Fibroblast of skin of left biceps (primary cell): ENCODE measurements around the gene ASB13.

ENCODE experiments used
- DNase-seq, 2 experiments: peaks; one replicate each; pipeline ENCODE4 v3.0.0-alpha.2; 2013; ENCODE audit warnings: low read depth in 2 of 2

ASB13 gene

GRCh38 chr10:5589011-5589660 is 77.3 kb downstream of the ASB13 start:
- no peak for DNase-seq
